Measurements from ENCODE around the gene ZNF92.

GRCh38 chr7:65409363-65409762 is 35.7 kb downstream of the ZNF92 start:
- TF ChIP-seq CTCF (IDR thresholded peaks at IDR 0.05) (no peak), EZH2 (IDR thresholded peaks at IDR 0.05; ENCODE audit: borderline replicate concordance, insufficient read depth, low read depth, low read length, poor library complexity, severe bottlenecking) (no peak)

Data from B cell (primary cell).